Germinal center (tissue), 1 donor: Measurements from ENCODE around the gene SLC22A13.
"Not testable (repeated sequence)": the region's sequence is repeated elsewhere in the genome, so short reads cannot be mapped to it uniquely, and the experiment has no call there.

Experiments
- DNase-seq: peaks from one replicate; pipeline ENCODE4 v3.0.0; 2012; ENCODE audit warnings: mixed read lengths, low spot score

The SLC22A13 gene

DNA sequence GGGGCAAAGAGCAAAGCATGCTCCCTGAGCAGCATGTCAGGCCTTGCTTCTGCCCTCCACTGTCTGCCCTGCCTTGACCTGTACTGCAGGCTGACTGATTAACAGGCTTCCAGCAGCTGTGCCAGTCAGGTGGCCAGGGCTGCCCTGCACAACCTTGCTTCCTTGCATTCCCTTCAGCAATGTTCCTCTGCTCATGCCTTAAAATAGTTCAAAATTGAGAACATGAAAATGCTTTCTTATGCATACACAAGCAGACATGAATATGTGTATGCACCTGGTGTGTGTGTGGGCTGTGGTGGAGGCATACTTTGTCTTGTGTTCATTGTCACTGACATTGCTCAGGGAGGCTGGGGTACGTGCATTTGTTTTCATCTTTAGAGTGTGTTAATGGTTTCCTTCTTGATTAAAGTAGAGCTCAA is 1.2 kb upstream of the SLC22A13 start:
- DNase-seq = no peak

DNA sequence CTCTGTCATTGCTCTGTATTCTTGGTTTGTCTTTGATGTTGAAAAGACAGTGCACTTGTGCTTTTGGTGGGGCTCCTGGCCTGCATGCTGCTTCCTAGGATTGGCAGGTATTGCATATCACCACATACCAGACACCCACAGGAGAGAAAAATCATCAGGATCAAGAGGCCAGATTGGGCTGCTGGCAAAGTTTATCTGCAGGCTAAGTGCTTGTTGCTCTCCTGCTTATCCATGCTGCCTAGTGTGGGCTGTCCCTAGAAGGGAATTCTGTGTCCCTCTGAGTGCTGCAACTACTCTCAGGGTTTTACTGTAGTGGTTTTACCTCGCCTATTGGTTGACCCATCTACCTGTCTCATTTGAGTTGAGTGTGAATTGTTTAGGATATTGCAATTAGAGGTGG is 833 bp upstream of the SLC22A13 start:
- no peak for DNase-seq

- no peak for DNase-seq
These were observed 1.2 kb downstream of the SLC22A13 start for GRCh38 chr3:38266810-38267209.

- no peak for DNase-seq
These were observed 2.0 kb downstream of the SLC22A13 start for GRCh38 chr3:38267662-38268061.

DNA sequence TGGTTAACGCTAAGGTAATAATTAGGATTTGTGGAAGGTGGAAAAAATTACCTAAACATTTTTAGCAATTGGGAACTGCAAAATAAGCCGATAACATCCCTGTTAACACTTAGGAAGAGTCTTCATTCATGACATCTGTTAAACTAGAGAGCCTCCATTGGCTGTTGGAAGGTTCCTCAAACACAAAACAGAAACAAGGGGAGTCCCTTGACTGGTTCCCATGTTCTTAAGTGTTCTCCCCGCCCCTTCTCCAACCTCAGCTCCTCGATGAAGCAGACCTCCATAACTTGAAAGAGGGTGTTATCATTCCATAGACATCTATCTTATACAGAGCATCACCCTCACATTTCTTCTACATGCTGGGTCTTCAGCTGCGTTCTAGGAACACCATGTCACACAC is 2.5 kb downstream of the SLC22A13 start:
- no peak for DNase-seq

GRCh38 chr3:38268522-38268921 is 2.9 kb downstream of the SLC22A13 start:
- no peak for DNase-seq

DNA sequence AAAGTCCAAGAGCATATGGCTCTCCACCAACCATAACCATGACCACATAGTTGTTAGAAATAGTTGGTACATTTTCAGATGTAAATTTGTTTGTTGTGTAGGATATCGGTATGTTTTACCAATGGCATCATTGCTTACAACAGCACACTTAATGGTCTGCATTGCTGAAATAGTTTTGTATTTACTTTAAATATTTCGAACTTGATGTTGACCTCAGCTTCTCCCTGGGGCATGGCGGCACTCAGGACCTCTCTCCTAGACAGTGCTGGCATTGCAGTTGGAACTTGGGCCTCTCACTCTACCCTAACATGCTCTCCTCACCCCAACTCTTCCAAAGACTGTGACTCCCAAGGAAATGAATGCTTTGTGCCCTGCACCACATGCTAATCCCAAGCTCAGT is 5.0 kb downstream of the SLC22A13 start:
- no peak for DNase-seq

GRCh38 chr3:38271553-38271952 is 5.9 kb downstream of the SLC22A13 start:
- no peak for DNase-seq

GRCh38 chr3:38274864-38275649 is 9.4 kb downstream of the SLC22A13 start:
- no peak for DNase-seq

DNA sequence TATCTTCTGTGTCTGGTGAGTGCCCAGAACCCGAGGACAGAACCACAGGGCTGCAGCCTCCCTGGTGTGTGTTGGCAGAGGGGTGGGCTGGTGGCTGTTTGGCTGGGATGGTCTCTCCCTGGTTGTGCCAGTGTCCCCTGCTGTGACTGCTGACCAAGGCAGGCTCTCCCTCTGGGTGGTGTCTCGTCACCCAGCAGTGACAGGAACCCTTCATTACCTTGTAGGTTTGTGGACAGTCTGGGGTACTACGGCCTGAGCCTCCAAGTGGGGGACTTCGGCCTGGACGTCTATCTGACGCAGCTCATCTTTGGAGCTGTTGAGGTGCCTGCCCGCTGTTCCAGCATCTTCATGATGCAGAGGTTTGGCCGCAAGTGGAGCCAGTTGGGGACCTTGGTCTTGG is 10.0 kb downstream of the SLC22A13 start:
- no peak for DNase-seq

DNA sequence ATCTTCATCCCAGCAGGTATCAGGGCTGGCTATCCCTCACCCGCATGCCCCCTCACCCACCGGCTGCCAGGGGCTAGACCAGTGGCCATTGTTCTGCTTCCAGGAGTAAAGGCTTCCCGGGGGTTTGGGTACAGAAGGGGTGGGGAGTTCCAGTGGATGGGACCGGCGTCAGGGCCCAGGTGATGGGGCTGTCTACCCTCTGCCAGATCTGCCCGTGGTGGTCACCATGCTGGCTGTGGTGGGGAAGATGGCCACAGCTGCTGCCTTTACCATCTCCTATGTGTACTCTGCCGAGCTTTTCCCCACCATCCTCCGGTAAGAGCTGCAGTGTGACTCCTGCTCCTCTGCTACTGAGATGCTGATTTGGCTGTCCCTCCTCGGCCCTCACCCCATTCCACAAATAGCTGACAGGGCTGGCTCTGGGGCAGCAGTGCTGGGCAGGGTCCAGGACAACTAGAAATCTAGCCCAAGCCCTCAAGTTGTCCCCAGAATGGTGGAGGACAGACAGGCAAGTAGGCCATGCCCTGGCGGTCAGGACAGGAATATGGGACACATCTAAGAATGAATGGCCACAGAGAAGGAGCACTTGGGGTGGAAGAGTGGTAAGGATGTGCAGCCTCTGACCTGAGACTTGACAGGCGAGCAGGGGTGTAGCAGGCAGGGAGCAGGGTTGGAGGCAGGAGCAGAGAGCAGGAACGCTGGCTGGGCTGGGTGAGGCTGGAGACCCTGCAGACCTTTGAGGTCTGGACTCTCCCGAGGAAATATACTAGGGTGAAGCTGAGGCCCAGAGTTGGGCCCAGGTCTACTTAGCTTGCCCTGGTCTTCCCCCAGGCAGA is 10.7 kb downstream of the SLC22A13 start:
- DNase-seq = no peak

GRCh38 chr3:38276917-38277630 is 11.5 kb downstream of the SLC22A13 start:
- DNase-seq = no peak

- DNase-seq = no peak
These were observed 13.2 kb downstream of the SLC22A13 start for GRCh38 chr3:38278841-38279240.

DNA sequence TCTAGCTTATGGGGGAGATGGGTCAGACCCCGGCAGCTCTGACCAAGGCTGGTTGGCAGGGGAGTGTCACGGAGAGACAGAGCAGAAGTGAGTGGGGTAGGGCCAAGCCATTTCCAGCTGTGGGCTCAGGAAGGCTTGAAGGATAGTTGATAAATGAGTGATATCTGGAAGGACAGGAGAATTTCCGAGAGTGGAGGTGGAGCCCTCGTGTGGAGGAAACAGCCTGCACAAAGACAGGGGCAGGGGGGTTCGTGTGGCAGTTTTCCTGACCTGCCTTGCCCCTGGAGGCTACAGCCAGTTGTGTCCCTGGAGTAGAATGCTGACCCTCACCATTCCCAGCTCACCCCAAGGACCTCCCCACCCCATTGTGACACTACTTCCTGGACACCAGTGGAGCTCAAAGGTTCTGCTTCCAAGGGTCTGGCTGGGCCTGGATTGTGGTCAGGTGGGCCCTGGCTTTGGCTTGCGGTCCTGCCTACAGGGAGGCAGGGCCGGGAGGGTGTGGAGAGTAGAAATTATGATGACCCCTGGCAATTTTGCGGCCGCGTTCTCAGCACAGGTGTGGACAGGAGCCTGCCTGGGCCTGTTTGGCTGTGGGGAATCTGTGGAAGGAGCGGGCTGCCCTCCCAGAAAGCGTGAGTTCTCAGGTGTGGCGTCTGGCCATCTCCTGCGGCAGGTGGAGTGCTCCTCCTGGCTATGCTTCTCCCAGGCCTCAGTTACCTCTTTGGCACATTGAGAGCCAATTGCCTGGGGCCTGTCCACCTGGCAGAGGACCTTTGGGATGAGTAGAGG is 16.5 kb downstream of the SLC22A13 start, which contains the start of gene SLC22A14:
SLC22A14 (plus strand) TSS at position 400 of the 792 bp plus-strand sequence. CDS start 23,733 bp downstream, outside the sequence.
- no peak for DNase-seq

DNA sequence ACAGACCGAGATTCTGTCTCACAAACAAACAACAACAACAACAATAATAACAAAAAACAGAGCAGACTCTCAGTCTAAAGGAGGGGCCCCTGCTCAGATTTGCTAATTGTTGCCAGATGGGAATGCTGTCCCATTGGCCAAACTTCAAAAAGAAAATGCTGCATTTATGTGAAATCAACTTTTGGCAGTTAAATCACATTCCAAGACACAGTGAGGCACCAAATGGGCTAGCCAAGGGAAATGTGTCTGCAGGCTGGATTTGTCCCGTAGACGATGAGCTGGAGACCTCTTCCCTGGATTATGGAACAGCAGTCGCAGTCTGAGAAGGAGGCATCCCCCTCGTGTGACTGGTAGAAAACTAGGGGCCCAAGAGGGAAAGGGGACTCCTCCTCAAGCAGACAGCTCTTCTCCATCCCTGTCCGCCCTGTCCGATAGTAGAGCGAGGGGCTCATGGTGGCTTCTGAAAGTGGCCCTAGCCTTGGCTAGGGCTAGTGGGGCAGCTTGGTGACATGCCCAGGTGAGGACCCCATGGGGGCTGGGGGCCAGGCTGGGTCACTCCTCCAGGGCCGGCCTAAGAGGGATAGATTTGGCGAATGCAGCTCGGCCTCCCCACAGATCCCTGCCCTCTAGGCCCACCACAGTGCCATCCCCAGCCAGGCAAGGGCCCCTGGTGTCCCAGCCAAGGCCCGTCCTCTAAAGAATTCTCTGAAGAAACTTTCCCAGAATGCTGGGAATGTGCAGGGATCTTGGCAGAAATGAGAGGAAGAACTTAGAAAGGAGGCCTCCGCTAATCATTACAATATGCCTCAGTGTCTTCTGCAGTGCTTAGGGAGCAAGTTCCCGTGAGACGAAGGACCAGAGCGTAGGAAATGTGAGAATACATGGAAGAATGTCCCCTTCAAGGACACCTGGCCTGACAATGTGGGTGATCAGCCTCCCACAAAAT is 18.5 kb downstream of the SLC22A13 start:
- no peak for DNase-seq

DNA sequence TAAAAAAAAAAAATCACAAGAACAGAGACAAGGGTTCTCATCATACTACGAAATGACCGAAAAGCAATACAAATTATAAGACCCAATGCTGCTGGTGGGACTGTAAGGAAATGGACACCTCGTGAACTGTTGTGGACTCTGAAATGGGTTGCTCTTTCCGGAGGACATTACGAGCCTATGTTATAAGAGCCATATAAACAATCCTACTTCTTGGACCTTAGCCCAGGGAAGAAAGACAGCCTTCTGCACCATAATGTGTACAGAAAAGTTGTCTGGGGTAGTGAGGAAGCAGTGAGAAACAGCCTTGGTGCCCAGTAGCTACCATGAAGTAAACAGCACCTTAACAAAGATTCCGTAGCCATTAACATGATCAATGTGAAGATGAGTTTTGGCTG is 19.1 kb downstream of the SLC22A13 start:
- no peak for DNase-seq

DNA sequence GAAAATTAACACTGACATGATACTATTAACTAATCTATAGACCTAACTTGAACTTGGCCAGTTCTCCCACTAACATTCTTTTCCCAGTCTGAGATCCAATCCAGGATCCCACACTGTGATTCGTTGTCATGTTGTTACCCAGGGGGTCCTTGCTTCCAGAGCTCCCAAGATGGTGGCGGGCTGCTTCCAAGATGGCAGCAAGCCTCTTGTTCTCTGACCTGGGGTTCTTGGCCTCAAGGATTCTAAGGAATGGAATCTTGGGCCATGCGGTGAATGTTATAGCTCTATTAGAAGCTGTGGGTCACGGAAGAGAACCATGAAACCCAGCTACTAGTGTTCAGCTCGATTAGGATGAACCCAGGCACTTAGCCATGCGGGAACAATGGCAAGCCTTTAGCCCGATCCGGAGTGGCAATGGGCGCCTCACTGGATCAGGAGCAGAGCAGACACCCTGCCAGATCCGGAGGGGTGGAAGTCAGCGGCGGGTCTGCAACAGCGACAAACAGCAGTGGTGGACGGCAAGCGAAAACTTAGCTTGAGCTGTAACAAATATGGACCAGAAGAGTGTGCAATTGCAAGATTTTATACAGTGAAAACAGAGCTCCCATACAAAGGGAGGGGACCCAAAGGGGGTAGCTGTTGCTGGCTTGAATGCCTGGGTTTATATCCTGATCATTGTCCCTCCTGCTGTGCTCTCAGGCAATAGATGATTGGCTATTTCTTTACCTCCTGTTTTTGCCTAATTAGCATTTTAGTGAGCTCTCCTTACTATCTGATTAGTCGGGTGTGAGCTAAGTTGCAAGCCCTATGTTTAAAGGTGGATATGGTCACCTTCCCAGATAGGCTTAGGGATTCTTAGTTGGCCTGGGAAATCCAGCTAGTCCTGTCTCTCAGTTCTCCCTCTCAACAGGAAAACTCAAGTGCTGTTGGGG is 23.9 kb downstream of the SLC22A13 start:
- DNase-seq = not testable (repeated sequence)

GRCh38 chr3:38297053-38297452 is 31.4 kb downstream of the SLC22A13 start:
- not testable (repeated sequence) for DNase-seq

GRCh38 chr3:38297537-38297936 is 31.9 kb downstream of the SLC22A13 start:
- no peak for DNase-seq
